Left renal pelvis (tissue), 4 donors: ENCODE results near the gene CREB3. TPM values are rescaled to one million over a fixed set of nuclear protein-coding genes. Genes with fewer than 3 reads are reported as not detected.

Source experiments
- DNase-seq, 4 donors: peaks; one replicate each; pipeline ENCODE4 v3.0.0-alpha.2; 2013; ENCODE audit warnings: low read depth in 4 of 4, low spot score in 3 of 4
- polyA plus RNA-seq, 4 donors: library from polyadenylated mRNA; unstranded; fragments of 120-200 nt; gene quantifications; one replicate each; pipeline ENCODE4 v1.2.1, GENCODE V29; 2013; ENCODE audit not compliant: insufficient read length in 4 of 4

Gene CREB3
- polyA plus RNA-seq, 4 donors, result 33.8 to 43.0 (median 39.2) TPM

GRCh38 chr9:35700942-35701341, 31.5 kb upstream of the CREB3 start:
- no peak for DNase-seq

- DNase-seq, result no peak
Observed at GRCh38 chr9:35702696-35703095, 29.8 kb upstream of the CREB3 start.

GRCh38 chr9:35703906-35704672, 28.4 kb upstream of the CREB3 start:
- no peak for DNase-seq

GRCh38 chr9:35705372-35705771, 27.1 kb upstream of the CREB3 start:
- no peak for DNase-seq

GRCh38 chr9:35705836-35706430, 26.5 kb upstream of the CREB3 start:
- DNase-seq, result no peak

- DNase-seq, result no peak
Observed at GRCh38 chr9:35706951-35707350, 25.5 kb upstream of the CREB3 start.

GRCh38 chr9:35708146-35708545, 24.3 kb upstream of the CREB3 start:
- no peak for DNase-seq

GRCh38 chr9:35710818-35711500, 21.5 kb upstream of the CREB3 start:
- DNase-seq, result no peak

- no peak for DNase-seq
Observed at GRCh38 chr9:35711501-35712428, 20.7 kb upstream of the CREB3 start.

- DNase-seq, result no peak
Observed at GRCh38 chr9:35712762-35713400, 19.6 kb upstream of the CREB3 start.

- no peak for DNase-seq
Observed at GRCh38 chr9:35713578-35713977, 18.9 kb upstream of the CREB3 start.

- no peak for DNase-seq
Observed at GRCh38 chr9:35714123-35714522, 18.3 kb upstream of the CREB3 start.

- DNase-seq, result no peak
Observed at GRCh38 chr9:35714579-35715252, 17.8 kb upstream of the CREB3 start.

- DNase-seq, result no peak
Observed at GRCh38 chr9:35716230-35716629, 16.2 kb upstream of the CREB3 start.

GRCh38 chr9:35717132-35717870, 15.2 kb upstream of the CREB3 start:
- no peak for DNase-seq

GRCh38 chr9:35718721-35719511, 13.6 kb upstream of the CREB3 start:
- DNase-seq, result no peak

- no peak for DNase-seq
Observed at GRCh38 chr9:35719546-35719945, 12.9 kb upstream of the CREB3 start.

- no peak for DNase-seq
Observed at GRCh38 chr9:35723426-35723825, 9.0 kb upstream of the CREB3 start.
